Measurements from ENCODE around the gene PROM1.

Gene PROM1

DNA sequence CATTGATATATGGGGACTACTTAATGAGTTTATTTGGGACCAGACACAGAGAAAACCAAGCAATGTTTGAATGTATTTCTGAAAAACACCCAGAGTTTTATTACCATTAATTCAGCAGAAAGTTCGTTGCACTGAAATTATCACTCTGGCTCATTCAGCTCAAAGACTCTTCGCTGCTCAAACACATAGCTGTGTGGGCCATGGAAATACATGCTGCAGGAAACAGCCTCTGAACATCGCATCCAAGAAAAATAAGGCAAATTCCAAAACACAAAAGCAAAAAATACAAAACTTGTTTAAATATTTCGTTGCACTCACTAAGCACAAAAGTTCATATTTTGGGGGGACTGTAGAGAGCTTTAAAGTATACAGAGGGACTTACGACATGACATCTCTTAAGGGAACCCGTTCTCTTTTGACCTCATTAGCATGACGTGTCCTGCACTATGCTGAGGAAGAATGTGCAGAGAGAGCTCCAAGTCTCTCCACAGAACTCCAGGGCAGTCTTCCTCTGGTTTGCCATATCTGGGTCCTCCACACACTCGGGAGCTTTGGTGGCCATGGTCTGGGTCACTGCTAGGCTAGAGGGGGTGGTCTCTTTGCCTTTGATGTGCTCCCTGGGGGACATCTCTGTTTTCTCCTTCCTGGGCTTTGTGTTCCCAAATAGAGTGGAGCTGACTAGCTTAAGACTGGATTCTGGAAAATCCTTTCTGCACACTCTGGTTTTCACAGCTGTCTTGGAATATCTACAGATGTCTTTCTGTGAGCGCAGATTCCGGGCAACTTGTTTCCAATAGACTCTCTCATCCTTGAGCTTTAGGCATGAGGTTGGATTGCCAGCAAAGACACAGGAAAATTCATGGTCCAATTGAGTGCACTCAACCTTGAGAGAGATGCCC, 148.1 kb downstream of the PROM1 start:
- intact Hi-C loops (cut with DNase I; ENCODE audit: low total_unique reads): no loop called here
- H3K36me3 ChIP-seq: no peaks in the 10 kb centered on the region
- TF ChIP-seq, protein P1, sequence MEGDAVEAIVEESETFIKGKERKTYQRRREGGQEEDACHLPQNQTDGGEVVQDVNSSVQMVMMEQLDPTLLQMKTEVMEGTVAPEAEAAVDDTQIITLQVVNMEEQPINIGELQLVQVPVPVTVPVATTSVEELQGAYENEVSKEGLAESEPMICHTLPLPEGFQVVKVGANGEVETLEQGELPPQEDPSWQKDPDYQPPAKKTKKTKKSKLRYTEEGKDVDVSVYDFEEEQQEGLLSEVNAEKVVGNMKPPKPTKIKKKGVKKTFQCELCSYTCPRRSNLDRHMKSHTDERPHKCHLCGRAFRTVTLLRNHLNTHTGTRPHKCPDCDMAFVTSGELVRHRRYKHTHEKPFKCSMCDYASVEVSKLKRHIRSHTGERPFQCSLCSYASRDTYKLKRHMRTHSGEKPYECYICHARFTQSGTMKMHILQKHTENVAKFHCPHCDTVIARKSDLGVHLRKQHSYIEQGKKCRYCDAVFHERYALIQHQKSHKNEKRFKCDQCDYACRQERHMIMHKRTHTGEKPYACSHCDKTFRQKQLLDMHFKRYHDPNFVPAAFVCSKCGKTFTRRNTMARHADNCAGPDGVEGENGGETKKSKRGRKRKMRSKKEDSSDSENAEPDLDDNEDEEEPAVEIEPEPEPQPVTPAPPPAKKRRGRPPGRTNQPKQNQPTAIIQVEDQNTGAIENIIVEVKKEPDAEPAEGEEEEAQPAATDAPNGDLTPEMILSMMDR (IDR thresholded peaks at IDR 0.05): no peak
- DNase-seq: no peak
- H3K27ac ChIP-seq: peak overlapping the region in 1 of 2 donors; percentile 32
- peak overlapping the region in 1 of 2 donors; percentile 11 for H3K4me3 ChIP-seq
- peaks cover 0 to 4% of the 10 kb centered on the region in 2 donors for H3K27me3 ChIP-seq
- no peaks in the 10 kb centered on the region for H3K9me3 ChIP-seq
- peaks cover 0 to 12% (median 0%) of the 10 kb centered on the region in 4 donors for H3K4me1 ChIP-seq

DNA sequence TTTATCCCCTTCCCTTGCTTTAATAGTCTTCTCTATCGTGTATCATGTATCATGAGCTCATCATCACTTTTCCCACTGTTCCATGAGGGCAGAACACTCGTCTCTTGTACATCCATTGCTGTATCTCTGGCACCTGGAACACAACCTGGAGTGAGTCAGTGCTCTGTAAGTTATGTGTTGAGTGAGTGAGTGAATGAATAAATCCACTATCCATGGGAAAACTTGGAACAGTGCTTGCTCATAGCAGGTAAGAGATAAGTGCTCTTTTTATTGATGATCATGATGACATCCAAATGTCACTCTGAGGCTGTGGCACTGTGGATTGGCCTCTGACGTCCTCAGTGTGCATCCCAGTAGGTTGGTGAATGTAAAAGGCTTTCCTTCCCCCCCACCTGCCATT, 149.6 kb downstream of the PROM1 start:
- DNase-seq: no peak
- Histone ChIP-seq H3K4me1 (peaks cover 0 to 12% (median 0%) of the 10 kb centered on the region in 4 donors), H3K9me3 (no peaks in the 10 kb centered on the region), H3K27me3 (peaks cover 0 to 4% of the 10 kb centered on the region in 2 donors), H3K36me3 (no peaks in the 10 kb centered on the region), H3K27ac (no peak overlapping the region), H3K4me3 (no peak overlapping the region)
- intact Hi-C loops (cut with DNase I; ENCODE audit: low total_unique reads): no loop called here
- TF ChIP-seq, protein P1 (IDR thresholded peaks at IDR 0.05): no peak

DNA sequence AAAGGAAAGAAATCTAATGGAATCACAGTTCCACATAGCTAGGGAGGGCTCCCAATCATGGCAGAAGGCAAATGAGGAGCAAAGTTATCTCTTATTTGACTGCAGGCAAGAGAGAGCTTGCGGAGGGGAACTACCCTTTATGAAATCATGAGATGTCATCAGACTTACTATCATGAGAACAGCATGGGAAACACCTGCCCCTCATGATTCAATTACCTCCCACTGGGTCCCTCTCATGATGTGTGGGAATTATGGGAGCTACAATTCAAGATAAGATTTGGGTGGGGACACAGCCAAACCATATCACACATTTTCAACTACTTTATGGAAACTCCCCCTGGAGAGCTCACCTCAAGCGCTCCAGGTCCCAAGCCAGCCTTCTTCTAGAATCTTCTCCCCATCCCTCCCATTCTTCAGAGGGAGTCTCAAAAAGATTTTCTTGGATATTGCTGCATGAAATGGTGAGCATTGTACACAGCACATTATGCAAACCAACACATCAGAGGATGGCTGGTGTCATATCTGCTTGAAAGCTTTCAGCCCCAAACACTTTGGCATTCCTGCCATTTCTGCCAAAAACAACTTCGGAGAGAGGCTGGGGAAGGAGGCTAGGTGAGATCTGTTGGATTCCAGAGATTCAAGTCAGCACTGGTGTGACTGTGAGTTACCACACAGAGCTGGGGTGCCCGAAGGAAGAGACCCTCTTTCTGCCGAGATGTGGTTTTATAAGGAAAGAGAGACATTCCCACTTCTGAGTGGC, 152.2 kb downstream of the PROM1 start:
- Histone ChIP-seq H3K4me3 (no peak overlapping the region), H3K27ac (no peak overlapping the region), H3K9me3 (no peaks in the 10 kb centered on the region), H3K4me1 (peaks cover 0 to 12% (median 0%) of the 10 kb centered on the region in 4 donors), H3K36me3 (no peaks in the 10 kb centered on the region), H3K27me3 (no peaks in the 10 kb centered on the region)
- TF ChIP-seq, protein P1 (IDR thresholded peaks at IDR 0.05): no peak
- no peak for DNase-seq
- intact Hi-C loops (cut with DNase I; ENCODE audit: low total_unique reads): no loop called here

DNA sequence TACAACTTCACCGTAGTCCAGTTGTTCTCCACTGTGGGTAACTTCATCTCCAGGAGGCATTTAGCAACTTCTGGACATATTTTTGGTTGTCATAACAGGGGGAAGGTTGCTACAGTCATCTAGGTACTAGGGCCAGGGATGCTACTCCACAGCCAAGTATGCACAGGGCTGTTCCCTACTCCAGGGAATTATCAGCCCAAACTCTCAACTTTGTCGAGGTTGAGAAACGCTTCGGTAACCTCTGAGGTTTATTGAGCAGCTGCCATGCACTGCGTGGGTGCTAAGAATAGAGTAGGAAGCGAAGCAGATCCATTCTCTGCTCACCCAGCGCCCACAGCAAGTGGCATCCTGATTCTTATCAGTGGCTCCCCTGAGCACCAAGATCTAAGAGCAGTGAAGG, 153.5 kb downstream of the PROM1 start:
- H3K4me1 ChIP-seq: peaks cover 0 to 4% (median 0%) of the 10 kb centered on the region in 4 donors
- no peak overlapping the region for H3K27ac ChIP-seq
- intact Hi-C loops (cut with DNase I; ENCODE audit: low total_unique reads): no loop called here
- H3K27me3 ChIP-seq: no peaks in the 10 kb centered on the region
- no peaks in the 10 kb centered on the region for H3K9me3 ChIP-seq
- H3K36me3 ChIP-seq: no peaks in the 10 kb centered on the region
- TF ChIP-seq, protein P1 (IDR thresholded peaks at IDR 0.05): no peak
- H3K4me3 ChIP-seq: no peak overlapping the region
- no peak for DNase-seq

DNA sequence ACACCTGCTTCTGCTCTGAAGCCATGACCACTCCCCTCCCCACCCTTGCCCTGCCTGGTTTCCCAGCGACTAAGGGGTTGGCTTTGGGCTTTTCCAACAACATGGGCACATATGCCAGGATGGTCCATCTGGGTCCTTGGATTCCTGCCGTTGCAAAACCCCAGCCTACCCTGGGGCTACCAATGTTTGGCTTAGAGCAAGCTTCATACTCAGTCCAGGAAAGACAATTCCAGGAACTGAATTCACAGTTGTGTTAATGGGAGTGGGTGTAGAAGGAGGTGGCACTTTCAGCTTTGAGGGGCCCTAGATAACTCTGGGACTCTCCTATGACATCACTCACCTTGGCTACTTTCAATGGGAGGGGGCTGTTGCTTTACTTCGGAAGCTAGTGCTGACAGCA, 154.3 kb downstream of the PROM1 start:
- intact Hi-C loops (cut with DNase I; ENCODE audit: low total_unique reads): no loop called here

More for the DNA sequence above, 154.3 kb downstream of the PROM1 start:
- Histone ChIP-seq H3K36me3 (no peaks in the 10 kb centered on the region), H3K27me3 (no peaks in the 10 kb centered on the region), H3K9me3 (no peaks in the 10 kb centered on the region), H3K4me1 (no peaks in the 10 kb centered on the region), H3K27ac (no peak overlapping the region), H3K4me3 (no peak overlapping the region)
- no peak for DNase-seq
- TF ChIP-seq, protein P1 (IDR thresholded peaks at IDR 0.05): no peak
